GM18907 (cell line): ENCODE results near the gene TMEM175.
"Not testable (repeated sequence)": the region's sequence is repeated elsewhere in the genome, so short reads cannot be mapped to it uniquely, and the experiment has no call there.

Source experiments
- ATAC-seq: cut with Tn5 transposase; IDR thresholded peaks from one replicate; pipeline ENCODE4 v1.9.1; 2021; ENCODE audit warnings: mild to moderate bottlenecking, moderate library complexity; ENCODE audit not compliant: unreplicated experiment

Gene TMEM175

DNA sequence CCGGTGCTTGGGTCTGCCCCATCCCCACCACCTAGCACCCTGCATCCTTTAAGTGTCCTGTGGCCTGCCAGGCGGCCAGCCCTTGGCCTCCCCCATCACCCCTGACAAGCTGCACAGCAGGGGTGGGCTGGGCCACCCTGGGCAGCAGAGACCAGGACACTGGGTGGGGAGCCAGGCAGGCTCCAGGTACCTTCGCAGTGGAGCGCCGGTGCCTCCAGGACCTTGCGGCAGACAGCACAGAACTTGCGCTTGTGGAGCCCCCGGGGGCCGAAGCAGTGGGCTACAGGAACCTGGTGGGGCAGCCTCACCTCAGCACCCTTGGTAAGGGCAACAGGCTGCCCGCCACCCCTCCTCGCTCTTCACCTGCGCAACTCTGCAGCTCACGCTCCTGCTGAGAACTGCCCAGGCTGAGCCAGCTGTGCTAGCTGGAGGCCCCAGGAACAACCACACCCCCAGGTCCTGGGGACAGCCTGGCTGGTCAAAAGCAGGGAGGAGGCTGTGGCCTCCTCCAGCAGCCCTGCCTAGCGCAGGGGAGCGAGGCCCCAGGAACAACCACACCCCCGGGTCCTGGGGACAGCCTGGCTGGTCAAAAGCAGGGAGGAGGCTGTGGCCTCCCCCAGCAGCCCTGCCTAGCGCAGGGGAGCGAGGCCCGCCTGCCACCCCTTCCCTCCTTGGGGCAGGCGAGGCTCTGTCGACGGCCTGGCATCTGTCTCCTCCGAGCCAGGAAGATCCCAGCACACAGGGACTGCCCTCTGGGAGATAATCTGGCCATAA, 36.5 kb downstream of the TMEM175 start:
- ATAC-seq = no peak

DNA sequence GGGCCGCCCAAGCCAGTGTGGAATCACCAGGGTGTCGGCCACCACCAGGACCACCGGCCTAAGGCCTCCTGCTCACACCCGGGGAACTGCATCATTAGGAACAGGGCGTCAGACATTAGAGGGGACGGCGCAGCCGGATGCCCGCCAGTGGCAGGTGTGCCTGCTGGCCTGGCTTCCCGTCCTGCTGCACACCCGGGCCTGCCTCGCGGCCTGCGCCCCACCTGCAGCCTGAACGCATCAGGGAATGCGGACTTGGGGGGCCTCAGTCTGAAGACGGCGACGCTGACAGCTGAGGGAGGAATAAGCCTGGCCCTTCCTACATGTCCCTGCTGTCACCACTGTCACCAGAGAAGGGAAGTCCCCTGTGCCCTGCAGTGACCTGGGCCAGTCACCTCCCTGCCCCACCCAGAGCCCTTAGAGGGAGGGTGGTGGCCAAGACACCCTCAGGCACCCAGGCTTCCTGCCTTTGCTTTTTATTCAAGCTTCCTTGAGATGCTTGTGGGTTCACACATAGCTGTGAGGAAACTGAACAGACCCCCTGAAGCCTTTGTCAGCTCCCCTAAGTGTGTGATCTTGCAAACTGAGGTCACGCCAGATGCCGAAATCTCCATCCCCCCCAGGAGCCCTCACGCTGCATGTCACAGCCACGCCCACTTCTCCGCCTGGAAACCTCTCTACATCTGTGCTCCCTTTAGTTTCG, 37.9 kb downstream of the TMEM175 start:
- ATAC-seq = no peak

DNA sequence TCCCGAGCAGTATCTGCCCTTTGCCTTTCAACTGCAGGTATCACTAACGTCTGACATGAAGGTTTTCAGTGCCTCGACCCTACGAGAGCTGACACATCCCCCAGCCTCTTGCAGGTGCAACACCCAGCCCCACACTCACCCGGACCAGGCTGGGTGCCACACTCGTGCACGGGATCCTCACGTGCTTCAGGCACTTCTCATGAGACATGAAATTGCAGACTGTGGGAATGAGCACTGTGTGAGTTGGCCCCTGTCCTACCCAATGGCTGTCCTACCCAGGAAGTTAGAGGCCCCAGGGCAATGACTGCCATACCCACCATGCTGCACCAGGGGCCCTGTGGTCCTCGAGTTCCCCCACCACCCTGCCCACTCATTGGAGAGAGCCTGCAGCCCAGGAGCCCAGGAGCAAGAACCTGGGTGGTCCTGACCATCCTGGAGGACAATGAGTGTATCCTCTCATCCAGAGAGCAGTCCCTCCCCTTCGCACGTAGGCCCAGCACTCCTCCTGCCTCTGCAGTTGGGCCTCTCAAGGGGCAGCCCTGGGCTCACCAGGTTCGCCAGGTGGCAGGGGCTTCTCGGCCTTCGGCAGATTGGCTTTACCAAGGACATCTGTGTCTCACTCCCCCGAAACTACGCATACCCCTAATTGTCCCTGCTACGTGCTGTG, 38.7 kb downstream of the TMEM175 start:
- ATAC-seq = no peak

DNA sequence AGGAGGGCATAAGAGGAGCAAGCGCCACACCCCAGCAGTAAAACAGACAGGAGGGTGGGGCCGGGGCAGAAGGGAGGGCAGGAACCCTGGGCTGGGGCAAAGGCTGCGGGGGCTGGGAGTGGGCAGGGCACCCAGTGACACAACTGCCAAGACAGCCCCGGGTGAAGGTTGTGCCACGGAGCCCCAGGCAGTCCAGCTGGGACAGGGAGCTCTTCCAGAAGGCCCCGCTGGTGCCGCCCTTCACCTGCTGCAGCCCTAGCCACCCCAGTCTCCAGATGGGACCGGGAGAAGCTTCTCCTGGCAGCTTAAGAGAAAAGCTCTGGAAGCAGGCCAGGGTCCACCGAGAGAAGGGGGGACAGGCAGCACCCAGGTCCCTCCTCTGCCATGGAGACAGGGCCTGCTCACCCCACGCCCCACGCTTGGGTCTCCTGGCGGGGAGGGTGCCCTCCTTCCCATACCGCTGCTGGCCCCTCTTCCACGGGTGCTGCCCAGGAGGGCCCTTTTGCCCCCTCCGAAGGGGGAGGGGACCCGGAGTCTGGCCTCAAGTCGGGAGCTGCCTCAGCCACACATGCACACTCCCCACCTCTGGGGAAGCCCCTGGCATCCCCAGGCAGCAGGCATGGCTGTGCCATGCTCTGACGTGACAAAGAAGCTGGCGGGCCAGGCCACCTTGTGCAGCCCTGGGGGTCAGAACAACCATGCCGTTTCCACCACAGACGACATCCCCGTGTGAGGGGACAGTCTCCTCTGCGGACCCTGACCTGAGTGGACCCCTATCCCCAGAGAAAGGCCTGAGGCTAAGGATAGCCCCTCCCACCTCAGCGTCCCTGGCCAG, 39.6 kb downstream of the TMEM175 start:
- ATAC-seq = no peak

DNA sequence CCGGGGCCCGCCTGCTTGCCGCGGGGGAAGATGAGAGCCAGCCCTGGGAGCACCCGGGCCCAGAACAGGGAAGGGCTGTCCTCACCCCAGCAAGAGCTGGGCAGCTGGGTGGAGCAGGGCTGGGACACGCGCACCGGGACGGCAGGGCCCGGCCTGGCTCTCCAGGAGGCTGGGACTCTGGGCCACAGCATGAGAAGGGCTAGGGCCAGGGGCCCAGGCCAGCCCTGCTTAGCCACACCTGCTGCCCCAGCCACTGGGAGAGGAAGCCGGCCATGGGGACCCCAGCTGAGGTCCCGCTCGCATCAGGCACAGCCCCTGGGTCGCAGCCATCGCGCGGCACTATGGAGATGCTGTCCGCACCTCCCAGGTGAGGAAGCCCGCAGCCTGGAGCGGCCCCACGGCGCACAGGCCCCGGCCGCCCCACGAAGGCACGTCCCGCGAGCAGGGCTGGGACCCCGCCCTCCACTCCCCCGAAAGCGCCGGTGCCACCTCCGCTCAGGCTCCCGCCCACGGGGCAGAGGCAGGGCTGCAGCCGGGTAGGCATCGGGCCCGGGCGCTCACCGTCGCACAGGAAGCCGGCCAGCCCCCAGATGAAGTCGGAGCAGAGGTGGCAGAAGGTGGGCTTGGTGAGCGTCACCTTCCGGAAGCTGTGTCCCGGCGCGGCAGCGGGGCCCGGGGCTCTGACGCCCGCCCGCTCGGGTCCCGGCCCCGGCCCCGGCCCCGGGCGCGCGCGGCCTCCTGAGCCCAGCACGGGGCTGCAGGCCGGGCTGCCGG, 40.6 kb downstream of the TMEM175 start:
- peak; percentile 42 for ATAC-seq

DNA sequence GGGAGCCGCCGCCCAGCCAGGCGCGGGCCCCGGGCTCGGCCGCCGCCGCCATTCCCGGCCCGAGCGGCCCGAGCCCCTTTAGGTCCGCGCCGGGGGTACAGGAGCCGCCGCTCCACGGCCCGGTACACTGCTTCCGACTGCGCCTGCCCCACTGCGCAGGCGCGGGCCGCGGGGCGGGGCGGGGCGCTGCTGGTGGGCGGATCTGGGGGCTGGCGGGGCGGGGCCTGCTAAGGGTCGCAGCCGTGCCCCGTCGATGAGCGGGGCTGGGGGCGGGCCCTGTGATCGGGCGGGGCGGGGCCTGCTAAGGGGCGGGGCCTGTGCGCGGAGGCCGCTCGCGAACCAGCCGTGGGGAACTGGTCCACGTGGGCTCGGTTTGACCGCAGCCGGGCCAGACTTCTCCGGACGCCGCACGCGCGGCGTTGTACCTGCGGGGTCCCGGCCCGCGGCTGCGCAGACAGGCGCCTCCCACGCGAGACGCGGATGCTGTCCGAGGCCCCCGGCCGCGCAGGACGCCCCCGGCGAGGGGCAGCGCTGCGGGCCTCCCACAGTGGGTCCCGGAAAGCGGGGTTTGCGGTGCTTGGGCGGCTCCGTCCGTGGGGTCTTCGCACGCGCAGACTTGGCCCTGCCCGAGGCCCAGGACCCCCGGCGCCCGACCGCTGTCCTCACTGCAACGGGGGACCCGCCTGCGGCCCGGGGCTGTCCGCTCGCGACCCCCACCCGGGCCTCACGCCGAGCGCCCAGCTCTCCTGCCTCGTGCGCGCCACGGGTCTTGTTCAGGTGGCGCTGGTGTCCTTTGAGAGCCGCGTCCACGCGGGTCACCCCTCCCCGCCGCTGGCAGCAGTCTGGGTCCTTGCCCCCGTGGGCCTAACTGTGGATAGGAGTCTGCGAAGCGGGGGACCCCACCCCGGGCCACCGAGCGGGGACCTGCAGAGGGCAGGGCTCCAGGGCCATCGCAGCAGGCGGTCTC, 41.5 kb downstream of the TMEM175 start, which contains the start of gene DGKQ:
Gene DGKQ, minus strand, starts transcription at position 139 of the 967 bp plus-strand sequence. Its CDS starts 87 bp downstream, at position 52.
- ATAC-seq = peak; percentile 55

DNA sequence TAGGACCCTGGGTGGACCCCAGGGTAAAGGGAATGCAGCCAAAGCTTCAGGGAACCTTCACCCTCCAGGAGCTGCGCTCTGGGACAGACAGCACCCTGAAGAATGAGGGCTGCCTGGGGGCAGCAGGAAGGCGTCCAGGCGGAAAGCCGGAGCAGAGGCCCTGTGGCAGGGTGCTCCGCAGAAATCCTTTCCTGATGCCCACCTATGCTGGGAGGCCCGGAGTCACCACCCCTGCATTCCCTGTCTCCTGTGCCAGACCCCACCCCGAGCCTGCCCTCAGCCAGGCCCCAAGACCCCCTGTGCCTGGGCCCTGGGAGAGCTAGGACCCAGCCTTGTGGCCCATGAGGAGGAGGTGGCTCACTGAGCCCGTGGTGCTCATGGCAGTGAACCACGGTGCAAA, 42.4 kb downstream of the TMEM175 start:
- no peak for ATAC-seq

DNA sequence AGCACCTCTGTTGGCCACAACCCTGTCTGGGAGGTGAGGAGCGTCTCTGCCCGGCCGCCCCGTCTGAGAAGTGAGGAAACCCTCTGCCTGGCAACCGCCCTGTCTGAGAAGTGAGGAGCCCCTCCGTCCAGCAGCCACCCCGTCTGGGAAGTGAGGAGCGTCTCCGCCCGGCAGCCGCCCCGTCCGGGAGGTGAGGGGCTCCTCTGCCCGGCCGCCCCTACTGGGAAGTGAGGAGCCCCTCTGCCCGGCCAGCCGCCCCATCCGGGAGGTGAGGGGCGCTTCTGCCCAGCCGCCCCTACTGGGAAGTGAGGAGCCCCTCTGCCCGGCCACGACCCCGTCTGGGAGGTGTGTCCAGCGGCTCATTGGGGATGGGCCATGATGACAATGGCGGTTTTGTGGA, 43.8 kb downstream of the TMEM175 start:
- not testable (repeated sequence) for ATAC-seq

DNA sequence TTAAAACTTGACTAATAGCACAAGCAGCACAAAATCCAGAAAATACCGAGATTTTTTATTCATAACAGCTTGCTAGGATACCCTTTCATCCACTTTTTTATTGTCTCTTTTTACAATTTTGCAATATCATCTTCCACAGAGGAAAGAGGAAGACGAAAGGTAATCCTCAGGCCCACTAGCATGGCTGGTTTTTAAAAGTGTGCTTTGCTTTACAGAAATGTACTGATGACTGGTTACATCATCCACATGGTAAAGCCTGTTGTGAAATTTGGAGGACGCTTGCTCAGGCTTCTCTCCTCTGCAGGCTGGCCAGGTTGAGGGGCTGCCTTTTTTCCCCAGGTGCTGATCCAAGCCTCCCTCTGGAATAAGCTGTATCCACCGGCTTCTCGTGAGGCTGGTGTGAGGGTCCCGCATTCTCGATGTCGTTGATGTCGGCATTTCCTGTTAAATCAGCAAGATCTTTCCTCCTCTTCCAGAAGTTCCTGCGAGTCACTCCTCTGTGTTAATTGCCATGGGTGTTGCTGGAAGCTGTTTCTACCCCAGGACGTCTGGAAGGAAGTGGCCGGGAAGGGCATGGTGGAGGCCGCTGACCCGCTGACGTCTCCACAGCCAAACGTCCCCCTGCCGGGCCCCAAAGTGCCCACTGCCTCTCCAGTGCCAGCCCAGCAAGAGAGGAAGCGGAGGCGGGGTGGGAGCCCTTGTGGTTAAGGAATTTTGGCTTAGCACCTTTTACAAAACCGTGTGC, 46.9 kb downstream of the TMEM175 start:
- ATAC-seq = no peak

DNA sequence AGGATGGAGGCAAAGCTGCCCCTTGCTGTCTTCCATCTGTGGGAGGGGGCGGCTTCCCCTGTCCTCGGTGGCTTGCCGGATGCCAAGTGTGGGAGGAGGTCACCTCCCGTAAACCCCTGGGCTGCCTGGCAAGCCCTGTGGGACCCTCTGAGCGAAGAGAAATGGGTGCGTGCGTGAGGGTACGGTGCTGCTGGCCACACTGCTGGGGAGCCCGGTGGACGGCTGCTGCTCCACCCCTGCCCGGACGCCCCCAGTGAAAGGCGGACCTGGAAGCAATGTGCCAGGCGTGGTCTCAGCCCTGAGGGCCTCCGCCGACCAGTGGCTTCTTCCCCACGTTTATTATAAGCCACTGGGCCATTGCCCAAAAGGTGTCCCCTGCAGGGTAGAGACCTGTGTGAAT, 50.0 kb downstream of the TMEM175 start:
- no peak for ATAC-seq

DNA sequence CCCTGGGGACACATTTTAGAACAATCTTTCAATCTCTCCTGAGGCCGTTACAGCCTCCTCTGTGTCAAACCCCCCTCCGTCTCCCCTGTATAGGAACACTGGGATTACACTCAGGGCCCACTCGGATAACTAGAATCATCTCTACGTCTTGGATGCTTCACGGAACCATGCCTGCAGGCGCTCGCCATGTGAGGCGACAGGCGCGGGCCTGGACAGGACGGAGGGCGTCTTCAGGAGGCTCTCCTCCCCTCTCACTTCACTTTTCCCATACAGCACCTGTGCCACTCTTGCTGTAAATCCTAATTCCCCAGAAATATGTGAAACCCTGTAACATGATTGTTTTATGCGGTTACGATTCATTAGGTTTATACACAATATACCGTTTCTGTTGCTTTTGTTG, 50.6 kb downstream of the TMEM175 start:
- no peak for ATAC-seq

DNA sequence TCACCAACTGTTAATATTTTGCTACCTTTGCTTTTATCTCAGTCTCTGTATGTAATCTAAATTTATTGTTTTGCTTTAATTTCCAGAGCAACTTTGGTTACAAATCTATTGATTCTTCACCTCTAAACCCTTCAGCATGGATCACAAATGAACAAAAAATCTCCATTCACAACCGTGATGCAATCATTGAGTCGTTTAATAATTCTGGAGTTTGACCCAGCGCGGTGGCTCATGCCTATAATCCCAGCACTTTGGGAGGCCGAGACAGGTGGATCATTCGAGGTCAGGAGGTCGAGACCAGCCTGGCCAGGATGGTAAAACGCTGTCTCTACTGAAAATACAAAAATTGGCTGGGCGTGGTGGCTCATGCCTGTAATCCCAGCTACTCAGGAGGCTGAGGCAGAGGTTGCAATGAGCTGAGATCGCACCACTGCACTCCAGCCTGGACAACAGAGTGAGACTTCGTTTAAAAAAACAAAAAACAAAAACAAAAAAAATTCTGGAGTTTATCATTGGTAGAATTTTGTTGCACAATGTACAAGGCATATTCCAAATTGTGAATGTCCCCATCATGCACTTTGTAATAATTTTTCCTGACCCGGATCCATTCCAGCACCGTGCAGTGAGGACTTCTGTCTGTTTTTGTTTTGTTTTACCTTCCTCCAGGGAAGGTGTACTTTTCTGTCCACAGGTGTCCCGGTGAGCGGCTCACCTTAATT, 52.2 kb downstream of the TMEM175 start:
- no peak for ATAC-seq

DNA sequence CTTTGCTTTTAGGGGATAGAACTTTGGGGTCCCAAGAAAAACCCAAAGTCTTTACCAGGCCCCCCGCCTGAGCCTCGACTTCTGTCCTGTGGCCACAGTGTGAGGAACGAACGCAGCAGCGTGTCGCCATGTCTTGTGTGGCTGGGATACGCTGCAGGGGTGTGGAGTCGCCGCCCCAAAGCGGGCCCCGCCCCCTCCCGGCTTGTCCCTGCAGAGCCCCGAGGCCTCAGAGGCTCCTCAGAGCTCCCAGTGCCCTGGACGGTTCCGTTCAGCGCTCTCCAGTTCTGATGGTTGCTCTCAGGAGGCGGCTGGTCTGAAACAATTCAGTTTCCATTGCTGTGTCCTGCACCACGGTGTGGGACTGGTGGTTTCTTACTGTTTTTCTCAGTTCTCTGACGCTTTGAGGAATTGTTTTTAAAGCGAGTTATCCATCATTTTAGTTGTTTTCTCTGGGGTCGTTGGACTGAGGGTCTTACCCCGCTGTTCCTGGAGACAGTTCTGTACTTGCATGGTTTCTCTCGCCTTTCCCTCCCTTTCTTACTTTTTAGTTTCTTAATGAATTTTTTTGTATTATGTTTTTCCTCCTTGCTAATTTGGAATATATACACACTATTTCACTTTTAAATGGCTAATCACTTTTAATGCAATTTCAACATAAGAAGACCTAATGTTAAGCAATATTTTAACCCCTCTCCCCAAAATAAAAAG, 53.0 kb downstream of the TMEM175 start:
- no peak for ATAC-seq

DNA sequence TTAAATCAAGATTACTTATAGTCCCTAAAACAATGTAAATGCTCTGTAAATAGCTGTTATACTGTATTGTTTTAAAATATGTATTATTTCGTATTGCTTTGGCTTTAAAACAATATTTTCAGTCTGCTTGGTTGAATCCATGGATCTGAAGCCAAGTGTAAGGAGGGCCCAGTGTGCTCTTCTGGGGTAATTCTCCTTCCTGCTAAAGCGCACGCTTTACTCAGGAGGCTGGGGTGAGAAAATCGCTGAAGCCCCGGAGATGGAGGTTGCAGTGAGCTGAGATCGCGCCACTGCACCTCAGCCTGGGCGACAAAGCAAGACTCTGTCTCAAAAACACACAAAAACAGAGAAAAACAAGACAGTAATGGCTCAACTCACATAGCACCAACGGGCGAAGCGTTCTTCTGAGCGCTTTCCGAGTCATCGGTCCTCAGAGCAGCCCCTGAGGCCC, 54.2 kb downstream of the TMEM175 start:
- ATAC-seq = peak; percentile 27

DNA sequence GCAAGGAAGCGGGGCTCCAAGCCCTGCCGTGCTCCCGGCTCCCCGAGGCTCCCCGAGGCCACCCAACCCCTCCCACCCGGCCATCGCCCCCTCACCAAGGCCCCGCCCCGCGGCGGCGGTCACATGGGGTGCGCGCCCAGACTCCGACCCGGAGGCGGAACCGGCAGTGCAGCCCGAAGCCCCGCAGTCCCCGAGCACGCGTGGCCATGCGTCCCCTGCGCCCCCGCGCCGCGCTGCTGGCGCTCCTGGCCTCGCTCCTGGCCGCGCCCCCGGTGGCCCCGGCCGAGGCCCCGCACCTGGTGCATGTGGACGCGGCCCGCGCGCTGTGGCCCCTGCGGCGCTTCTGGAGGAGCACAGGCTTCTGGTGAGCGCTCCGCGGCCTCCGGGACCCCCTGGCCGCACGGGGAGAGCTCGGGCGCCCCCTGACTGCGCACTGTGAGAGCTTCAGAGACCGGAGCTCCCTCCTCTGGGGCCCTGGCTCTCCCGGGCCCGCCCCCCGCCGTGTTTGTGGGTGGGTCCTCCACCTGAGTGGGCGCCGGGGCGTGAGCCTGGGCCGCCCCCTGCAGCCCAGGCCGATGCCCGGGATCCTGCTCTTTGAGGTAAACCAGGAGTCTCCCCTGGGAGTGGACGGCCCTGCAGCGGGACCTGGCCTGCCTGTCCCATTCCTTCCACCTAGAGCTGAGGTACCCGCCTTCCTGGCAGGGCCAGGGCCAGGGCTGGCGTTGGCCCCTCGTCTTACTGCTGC, 54.8 kb downstream of the TMEM175 start, which contains the start of gene IDUA:
Gene IDUA, plus strand, starts transcription at position 166 of the 745 bp plus-strand sequence. Its CDS starts 41 bp downstream, at position 207.
- peak; percentile 64 for ATAC-seq
